Nephron progenitor cell (in vitro differentiated cells): Measurements from ENCODE around the gene PML.
"Not testable (repeated sequence)": the region's sequence is repeated elsewhere in the genome, so short reads cannot be mapped to it uniquely, and the experiment has no call there.

Experiments
- DNase-seq: peaks from one replicate; pipeline ENCODE4 v3.0.0; 2021
- H3K27ac Mint-ChIP-seq: 2 replicates; pipeline ENCODE4 v1.8.0; 2021; ENCODE audit warnings: mild to moderate bottlenecking, moderate library complexity, mixed read lengths
- H3K27me3 Mint-ChIP-seq: 2 replicates; pipeline ENCODE4 v1.8.0; 2021; ENCODE audit warnings: mild to moderate bottlenecking, low read depth, mixed read lengths; ENCODE audit not compliant: poor library complexity
- H3K36me3 Mint-ChIP-seq: 2 replicates; pipeline ENCODE4 v1.8.0; 2021; ENCODE audit warnings: low read depth, mixed read lengths
- H3K4me1 Mint-ChIP-seq: 2 replicates; pipeline ENCODE4 v1.8.0; 2021; ENCODE audit warnings: mixed read lengths
- H3K4me3 Mint-ChIP-seq: 2 replicates; pipeline ENCODE4 v1.8.0; 2021; ENCODE audit warnings: mild to moderate bottlenecking, moderate library complexity, mixed read lengths
- H3K9me3 Mint-ChIP-seq: 2 replicates; pipeline ENCODE4 v1.8.0; 2021; ENCODE audit warnings: mild to moderate bottlenecking, moderate library complexity, mixed read lengths
- CTCF ChIP-seq: fragments of 200-600 bp; sonication (generic); IDR thresholded peaks from 2 replicates; pipeline ENCODE4 v1.5.0; 2021; ENCODE audit warnings: antibody characterized with exemption

PML gene

GRCh38 chr15:74060251-74060650, 65.7 kb downstream of the PML start:
- H3K27me3 Mint-ChIP-seq: peaks cover 20% of the 10 kb centered on the region
- H3K27ac Mint-ChIP-seq: no peak overlapping the region
- no peaks in the 10 kb centered on the region for H3K4me1 Mint-ChIP-seq
- no peak for TF ChIP-seq CTCF
- no peaks in the 10 kb centered on the region for H3K36me3 Mint-ChIP-seq
- no peak for DNase-seq
- H3K9me3 Mint-ChIP-seq: no peaks in the 10 kb centered on the region
- H3K4me3 Mint-ChIP-seq: no peak overlapping the region

GRCh38 chr15:74062236-74062635, 67.7 kb downstream of the PML start:
- no peaks in the 10 kb centered on the region for H3K9me3 Mint-ChIP-seq
- TF ChIP-seq CTCF: no peak
- no peak overlapping the region for H3K4me3 Mint-ChIP-seq
- no peak overlapping the region for H3K27ac Mint-ChIP-seq
- H3K4me1 Mint-ChIP-seq: no peaks in the 10 kb centered on the region
- DNase-seq: no peak
- H3K36me3 Mint-ChIP-seq: no peaks in the 10 kb centered on the region
- H3K27me3 Mint-ChIP-seq: peaks cover 10% of the 10 kb centered on the region

DNA sequence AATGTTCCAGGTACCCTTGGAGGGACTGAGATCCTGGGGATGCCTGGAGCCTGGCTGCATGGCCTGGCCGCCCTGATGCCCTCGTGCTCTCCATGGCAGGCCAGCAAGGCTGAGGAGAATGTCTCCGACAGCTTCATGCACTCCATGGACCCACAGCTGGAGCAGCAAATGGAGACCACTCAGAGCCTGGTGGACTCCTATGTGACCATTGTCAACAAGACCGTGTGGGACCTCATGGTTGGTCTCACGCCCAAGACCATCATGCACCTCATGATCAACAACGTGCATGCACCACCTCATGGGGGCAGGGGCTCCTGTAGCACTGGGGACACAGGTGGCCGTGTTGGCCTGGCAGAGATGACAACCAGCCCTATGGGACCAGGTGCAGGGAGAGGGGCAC, 68.2 kb downstream of the PML start:
- Mint-ChIP-seq H3K4me1 (no peaks in the 10 kb centered on the region), H3K36me3 (no peaks in the 10 kb centered on the region), H3K4me3 (no peak overlapping the region), H3K27me3 (peaks cover 10% of the 10 kb centered on the region), H3K9me3 (no peaks in the 10 kb centered on the region), H3K27ac (no peak overlapping the region)
- DNase-seq: no peak
- no peak for TF ChIP-seq CTCF

- not testable (repeated sequence) for DNase-seq, H3K27ac Mint-ChIP-seq, H3K36me3 Mint-ChIP-seq, H3K4me1 Mint-ChIP-seq, H3K9me3 Mint-ChIP-seq, H3K4me3 Mint-ChIP-seq, H3K27me3 Mint-ChIP-seq
Observed at GRCh38 chr15:74063425-74064146, 69.1 kb downstream of the PML start.

DNA sequence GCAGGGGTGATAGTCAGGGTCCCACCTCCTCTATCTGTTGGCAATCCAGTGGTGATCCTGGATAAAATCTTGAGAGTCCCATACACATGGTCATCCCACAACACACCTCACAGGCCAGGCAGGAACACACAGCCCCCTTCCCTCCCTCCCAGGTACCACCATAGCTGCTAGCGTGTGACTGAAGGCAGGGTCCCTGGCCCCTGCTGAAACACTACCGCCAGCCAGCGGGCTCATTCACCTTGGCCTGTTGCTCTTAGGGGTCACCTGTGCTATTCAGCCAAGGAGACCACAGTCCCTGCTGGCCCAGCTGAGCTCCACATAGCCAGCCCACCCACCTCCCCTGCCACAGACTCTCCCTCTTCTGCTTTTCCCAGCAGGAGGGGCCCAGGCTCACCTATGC, 69.7 kb downstream of the PML start:
- not testable (repeated sequence) for H3K4me1 Mint-ChIP-seq, DNase-seq, H3K4me3 Mint-ChIP-seq, H3K9me3 Mint-ChIP-seq, H3K27me3 Mint-ChIP-seq, H3K27ac Mint-ChIP-seq, H3K36me3 Mint-ChIP-seq

- not testable (repeated sequence) for H3K9me3 Mint-ChIP-seq, H3K27ac Mint-ChIP-seq, H3K4me3 Mint-ChIP-seq, DNase-seq, H3K36me3 Mint-ChIP-seq, H3K27me3 Mint-ChIP-seq, H3K4me1 Mint-ChIP-seq
Observed at GRCh38 chr15:74064822-74065221, 70.3 kb downstream of the PML start.

GRCh38 chr15:74065684-74066411, 71.3 kb downstream of the PML start:
- TF ChIP-seq CTCF: peak; percentile 59
- peak; percentile 77 for DNase-seq

GRCh38 chr15:74071645-74072044, 77.1 kb downstream of the PML start:
- H3K4me3 Mint-ChIP-seq, H3K4me1 Mint-ChIP-seq, DNase-seq, H3K36me3 Mint-ChIP-seq, H3K9me3 Mint-ChIP-seq, H3K27ac Mint-ChIP-seq, H3K27me3 Mint-ChIP-seq: not testable (repeated sequence)

More at GRCh38 chr15:74065684-74066411, 71.3 kb downstream of the PML start:
- H3K4me3 Mint-ChIP-seq, H3K27me3 Mint-ChIP-seq, H3K36me3 Mint-ChIP-seq, H3K27ac Mint-ChIP-seq, H3K4me1 Mint-ChIP-seq, H3K9me3 Mint-ChIP-seq: not testable (repeated sequence)

DNA sequence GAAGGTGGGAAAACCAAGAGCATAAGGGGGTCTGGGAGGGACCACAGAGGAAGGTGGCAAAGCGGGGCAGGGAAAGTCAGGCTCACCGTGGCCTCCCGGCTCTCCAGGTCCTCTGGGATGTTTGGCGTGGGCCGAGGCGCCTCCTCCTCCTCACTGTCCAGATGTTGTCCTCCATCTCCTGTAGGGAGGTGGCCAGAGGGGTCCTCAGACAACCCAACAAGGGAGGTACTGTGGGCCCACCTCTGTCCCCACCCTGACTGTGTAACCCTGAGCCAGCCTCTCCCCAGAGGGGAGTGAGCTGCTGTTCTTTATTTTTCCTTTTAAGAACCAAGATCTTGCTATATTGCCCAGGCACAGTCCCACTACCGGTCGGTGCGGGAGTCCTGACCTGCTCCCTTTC, 77.6 kb downstream of the PML start:
- H3K36me3 Mint-ChIP-seq, DNase-seq, H3K4me3 Mint-ChIP-seq, H3K4me1 Mint-ChIP-seq, H3K27me3 Mint-ChIP-seq, H3K27ac Mint-ChIP-seq, H3K9me3 Mint-ChIP-seq: not testable (repeated sequence)

DNA sequence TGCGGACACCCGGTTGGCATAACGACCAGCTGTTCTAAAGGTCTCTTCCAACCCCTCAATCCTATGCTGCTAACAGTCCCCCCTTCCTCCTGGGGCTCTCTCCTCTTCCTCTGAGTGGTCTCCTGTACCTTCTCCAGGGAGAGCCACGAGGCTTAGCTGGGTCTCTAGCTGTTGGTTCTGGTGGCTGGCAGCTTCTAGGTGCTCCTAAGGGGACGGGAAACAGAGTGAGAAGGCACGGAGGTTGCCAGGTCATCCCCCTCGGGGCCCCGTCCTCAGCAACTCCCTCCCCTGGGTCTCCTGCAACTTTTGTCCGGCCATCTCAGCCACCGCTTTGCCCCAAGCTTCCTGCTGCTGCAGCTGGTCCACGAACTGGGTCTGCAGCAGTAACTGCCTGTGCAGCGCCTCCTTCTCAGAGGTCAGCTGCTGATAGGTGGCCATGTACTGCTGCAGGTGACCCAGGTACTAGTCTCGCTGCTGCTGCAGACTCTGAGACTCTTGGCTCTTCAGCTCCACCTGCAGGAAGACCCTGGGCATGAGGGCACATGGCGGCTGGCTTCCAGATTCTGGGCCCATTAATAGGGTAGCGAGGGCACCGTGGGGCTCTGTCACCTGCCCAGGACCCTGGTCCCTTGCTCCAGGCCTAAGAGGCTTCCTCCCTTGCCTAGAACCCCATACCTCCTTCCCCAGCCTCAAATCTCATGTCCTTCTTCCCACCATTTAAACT, 78.3 kb downstream of the PML start:
- not testable (repeated sequence) for H3K27me3 Mint-ChIP-seq, H3K4me1 Mint-ChIP-seq, H3K36me3 Mint-ChIP-seq, H3K9me3 Mint-ChIP-seq, H3K27ac Mint-ChIP-seq, H3K4me3 Mint-ChIP-seq
- DNase-seq: peak; percentile 41
